ENCODE results near the gene ZNF486.
"Not testable (repeated sequence)": the region's sequence is repeated elsewhere in the genome, so short reads cannot be mapped to it uniquely, and the experiment has no call there.

Gene ZNF486

GRCh38 chr19:20186174-20186573, 19.2 kb downstream of the ZNF486 start:
- no peak overlapping the region for H3K27ac ChIP-seq
- TF ChIP-seq, protein P1, sequence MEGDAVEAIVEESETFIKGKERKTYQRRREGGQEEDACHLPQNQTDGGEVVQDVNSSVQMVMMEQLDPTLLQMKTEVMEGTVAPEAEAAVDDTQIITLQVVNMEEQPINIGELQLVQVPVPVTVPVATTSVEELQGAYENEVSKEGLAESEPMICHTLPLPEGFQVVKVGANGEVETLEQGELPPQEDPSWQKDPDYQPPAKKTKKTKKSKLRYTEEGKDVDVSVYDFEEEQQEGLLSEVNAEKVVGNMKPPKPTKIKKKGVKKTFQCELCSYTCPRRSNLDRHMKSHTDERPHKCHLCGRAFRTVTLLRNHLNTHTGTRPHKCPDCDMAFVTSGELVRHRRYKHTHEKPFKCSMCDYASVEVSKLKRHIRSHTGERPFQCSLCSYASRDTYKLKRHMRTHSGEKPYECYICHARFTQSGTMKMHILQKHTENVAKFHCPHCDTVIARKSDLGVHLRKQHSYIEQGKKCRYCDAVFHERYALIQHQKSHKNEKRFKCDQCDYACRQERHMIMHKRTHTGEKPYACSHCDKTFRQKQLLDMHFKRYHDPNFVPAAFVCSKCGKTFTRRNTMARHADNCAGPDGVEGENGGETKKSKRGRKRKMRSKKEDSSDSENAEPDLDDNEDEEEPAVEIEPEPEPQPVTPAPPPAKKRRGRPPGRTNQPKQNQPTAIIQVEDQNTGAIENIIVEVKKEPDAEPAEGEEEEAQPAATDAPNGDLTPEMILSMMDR (conservative IDR thresholded peaks at IDR 0.05), result no peak
- TF ChIP-seq ZFX (IDR thresholded peaks at IDR 0.05), result no peak

DNA sequence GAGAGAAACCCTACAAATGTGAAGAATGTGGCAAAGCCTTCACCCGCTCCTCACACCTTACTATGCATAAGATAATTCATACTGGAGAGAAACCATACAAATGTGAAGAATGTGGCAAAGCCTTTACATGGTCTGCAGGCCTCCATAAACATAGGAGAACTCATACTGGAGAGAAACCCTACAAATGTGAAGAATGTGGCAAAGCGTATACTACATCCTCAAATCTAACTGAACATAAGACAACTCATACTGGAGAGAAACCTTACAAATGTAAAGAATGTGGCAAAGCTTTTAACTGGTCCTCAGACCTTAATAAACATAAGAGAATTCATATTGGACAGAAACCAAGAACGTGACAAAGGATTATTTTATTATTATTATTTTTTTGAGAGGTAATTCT, 30.7 kb downstream of the ZNF486 start:
- no peak for TF ChIP-seq ZFX (IDR thresholded peaks at IDR 0.05)
- TF ChIP-seq, protein P1 (conservative IDR thresholded peaks at IDR 0.05), result no peak
- H3K27ac ChIP-seq, result no peak overlapping the region

- no peak overlapping the region for H3K27ac ChIP-seq
- TF ChIP-seq, protein P1 (conservative IDR thresholded peaks at IDR 0.05), result no peak
- no peak for TF ChIP-seq ZFX (IDR thresholded peaks at IDR 0.05)
These were observed 42.0 kb downstream of the ZNF486 start for GRCh38 chr19:20209051-20209450.

GRCh38 chr19:20214366-20214765, 47.4 kb downstream of the ZNF486 start:
- H3K27ac ChIP-seq, result not testable (repeated sequence)

DNA sequence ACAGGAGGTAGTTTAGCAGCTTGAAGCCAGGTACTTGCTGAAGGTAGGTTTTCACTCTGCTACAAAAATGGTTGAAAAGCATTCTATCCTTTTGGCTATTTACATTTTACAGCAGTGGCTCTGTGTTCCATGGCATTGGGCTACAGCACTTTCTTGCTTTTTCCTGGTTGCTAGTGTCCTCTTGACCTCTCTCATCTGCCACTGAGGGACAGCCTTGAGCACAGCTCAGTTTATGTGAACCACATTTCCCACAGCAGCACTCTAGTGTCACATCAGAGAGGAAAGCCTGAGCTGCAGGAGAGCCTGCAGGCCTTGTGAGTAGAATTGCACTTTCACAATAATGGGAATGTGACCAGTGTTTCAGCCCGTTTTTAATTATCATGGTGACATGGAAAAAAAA, 54.6 kb downstream of the ZNF486 start:
- not testable (repeated sequence) for H3K27ac ChIP-seq

- TF ChIP-seq ZFX (IDR thresholded peaks at IDR 0.05), result no peak
- TF ChIP-seq, protein P1 (conservative IDR thresholded peaks at IDR 0.05), result no peak
- no peak overlapping the region for H3K27ac ChIP-seq
These were observed 66.1 kb downstream of the ZNF486 start for GRCh38 chr19:20233105-20233504.

DNA sequence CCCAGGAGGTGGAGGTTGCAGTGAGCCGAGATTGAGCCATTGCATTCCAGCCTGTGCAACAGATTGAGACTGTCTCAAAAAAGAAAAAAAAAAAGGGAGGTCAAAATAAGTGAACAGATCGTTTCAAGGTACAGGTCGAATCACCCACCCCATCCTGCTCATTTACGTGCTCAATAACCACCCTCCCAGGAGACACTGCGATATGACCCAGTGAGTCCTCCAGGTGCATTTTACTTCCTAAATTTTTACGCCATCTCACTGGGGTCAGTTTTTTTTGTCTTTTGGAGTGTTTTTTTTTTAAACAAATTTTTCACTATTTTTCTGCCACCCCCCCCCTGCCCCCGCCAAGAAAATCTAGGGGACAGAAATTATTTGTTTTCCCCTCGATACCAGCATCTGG, 68.1 kb downstream of the ZNF486 start:
- no peak for TF ChIP-seq ZFX (IDR thresholded peaks at IDR 0.05)
- TF ChIP-seq, protein P1 (conservative IDR thresholded peaks at IDR 0.05), result no peak
- no peak overlapping the region for H3K27ac ChIP-seq

- TF ChIP-seq, protein P1 (conservative IDR thresholded peaks at IDR 0.05), result no peak
- TF ChIP-seq ZFX (IDR thresholded peaks at IDR 0.05), result no peak
- peak overlapping the region; percentile 1; the same call in 1 of the 2 replicates for H3K27ac ChIP-seq
These were observed 71.0 kb downstream of the ZNF486 start for GRCh38 chr19:20237773-20238623.

Data from C4-2B (cell line).